NCI-H345 (cell line): ENCODE data around the gene ACADL.

ENCODE experiments used
- DNase-seq: peaks from one replicate; lab custom pipeline; 2025; lab: John Stamatoyannopoulos, UW

ACADL gene

GRCh38 chr2:210170446-210171303 lies 54.6 kb downstream of the ACADL start:
- peak; percentile 95 for DNase-seq

- no peak for DNase-seq
These were observed 55.1 kb downstream of the ACADL start for GRCh38 chr2:210170196-210170445.

GRCh38 chr2:210169516-210170195 lies 55.6 kb downstream of the ACADL start:
- DNase-seq, result no peak

GRCh38 chr2:210167227-210167626 lies 58.0 kb downstream of the ACADL start:
- DNase-seq, result no peak

GRCh38 chr2:210162466-210163124 lies 62.7 kb downstream of the ACADL start:
- DNase-seq, result no peak

GRCh38 chr2:210159059-210159458 lies 66.2 kb downstream of the ACADL start:
- no peak for DNase-seq

GRCh38 chr2:210158236-210158635 lies 67.0 kb downstream of the ACADL start:
- DNase-seq, result no peak

- DNase-seq, result no peak
These were observed 67.7 kb downstream of the ACADL start for GRCh38 chr2:210157526-210157925.

GRCh38 chr2:210147614-210148013 lies 77.6 kb downstream of the ACADL start:
- no peak for DNase-seq
